IPS DF 4.7 (cell line): ENCODE measurements around the gene CAPRIN2.

Source experiments
- DNase-seq: peaks from one replicate; pipeline ENCODE4 v3.0.0-alpha.2; 2013; ENCODE audit warnings: low spot score; ENCODE audit errors: extremely low read depth

CAPRIN2 gene

DNA sequence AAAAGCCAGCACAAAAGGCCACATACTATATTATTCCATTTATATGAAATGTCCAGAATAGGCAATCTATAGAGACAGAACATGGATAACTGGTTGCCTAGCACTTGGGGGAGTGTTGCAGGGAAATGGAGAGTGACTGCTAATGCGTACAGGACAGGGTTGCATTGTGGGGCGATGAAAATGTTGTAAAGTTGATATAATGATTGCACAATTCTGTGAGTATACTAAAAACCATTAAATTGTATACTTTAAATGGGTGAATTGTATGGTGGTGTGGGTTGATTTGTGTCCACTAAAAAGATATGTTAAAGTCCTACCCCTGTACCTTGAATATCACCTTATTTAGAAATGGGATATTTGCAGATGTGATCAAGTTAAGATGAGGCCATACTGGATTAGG is 7.0 kb upstream of the CAPRIN2 start:
- DNase-seq: no peak

DNA sequence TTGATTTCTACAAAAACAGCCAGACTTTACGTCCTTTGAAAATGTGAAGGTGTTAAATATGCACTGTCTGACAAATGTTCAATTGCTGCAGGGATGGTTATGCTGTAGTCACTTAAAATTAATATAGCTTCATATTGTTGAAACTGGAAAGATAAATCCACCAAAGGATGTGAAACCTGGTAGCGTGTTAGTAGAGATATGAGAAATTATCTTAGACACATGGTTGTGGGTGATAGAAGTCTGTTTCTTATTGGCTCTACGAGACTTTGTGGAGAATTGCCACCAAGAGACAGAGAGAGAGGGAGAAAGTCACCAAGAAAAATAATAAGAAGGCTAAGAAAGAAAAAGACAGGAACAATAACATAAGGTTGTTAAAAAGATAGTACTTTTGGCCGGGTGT is 2.6 kb upstream of the CAPRIN2 start:
- no peak for DNase-seq

DNA sequence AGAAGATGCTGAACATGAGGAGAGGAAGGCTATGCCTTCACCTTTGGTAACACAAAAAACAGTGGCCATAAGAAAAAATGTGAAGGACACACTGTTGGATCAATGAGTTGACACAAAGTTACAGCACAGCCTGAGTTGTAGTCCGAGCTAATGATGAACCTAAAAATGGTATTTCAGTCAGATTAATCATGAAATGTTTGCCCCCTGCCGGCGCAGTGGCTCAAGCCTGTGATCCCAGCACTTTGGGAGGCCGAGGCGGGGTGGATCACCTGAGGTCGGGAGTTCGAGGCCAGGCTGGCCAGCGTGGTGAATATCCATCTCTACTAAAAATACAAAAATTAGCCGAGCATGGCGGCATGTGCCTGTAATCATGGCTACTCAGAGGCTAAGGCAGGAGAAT is 1.3 kb upstream of the CAPRIN2 start:
- DNase-seq: no peak

GRCh38 chr12:30755395-30755762 is 628 bp upstream of the CAPRIN2 start:
- DNase-seq: no peak

GRCh38 chr12:30754383-30754749 is 385 bp downstream of the CAPRIN2 start:
- DNase-seq: no peak

DNA sequence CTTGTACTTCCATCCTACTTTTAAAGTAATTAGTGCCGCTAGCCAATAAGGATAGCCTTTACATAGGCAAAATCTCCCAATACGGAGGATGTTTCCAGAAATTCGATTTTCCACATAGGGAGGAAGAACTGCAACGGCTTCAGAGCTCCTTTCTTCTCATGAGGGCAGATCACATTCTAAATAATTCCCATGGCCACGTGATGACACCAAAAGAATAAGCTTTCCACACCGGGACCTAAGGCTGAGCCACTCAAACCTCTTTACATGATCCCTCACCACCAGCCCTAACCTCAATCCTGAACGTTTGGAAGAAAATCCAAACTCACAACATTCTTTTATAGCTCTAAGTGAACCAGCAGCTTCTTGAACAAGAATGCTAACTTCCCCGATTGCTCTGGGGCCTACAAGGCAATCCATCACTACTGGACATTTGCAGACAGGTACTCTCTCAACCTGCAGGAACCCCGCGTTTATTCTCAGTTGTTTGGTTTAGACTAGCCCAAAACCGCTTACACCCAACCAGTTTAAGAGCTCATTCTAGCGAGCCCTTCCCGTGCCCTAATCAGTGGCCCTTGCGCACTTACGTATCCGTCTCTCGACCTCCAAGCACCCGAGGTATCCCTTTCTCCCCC is 884 bp downstream of the CAPRIN2 start:
- no peak for DNase-seq

DNA sequence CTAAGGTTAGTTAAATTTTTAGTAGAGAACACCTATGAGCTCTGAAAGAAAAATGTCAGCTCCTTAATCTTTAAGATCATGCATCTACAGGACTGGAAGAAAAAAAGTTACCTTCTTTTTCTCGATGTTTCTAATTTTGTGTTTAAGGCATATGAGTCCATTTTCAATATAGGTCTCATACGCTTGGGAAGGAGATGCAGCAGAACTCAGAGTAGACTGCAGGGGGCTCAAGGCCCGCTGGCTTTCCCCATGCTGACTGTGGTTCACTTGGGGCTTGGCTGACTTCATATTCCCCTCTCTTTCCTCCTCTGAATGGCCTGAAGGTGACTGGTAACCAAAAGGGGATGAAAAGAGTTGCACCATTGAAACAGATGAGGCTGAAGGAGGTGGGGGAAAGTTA is 1.5 kb downstream of the CAPRIN2 start:
- DNase-seq: no peak

- DNase-seq: no peak
These were observed 2.5 kb downstream of the CAPRIN2 start for GRCh38 chr12:30752255-30752654.

GRCh38 chr12:30748147-30748546 is 6.6 kb downstream of the CAPRIN2 start:
- DNase-seq: no peak

DNA sequence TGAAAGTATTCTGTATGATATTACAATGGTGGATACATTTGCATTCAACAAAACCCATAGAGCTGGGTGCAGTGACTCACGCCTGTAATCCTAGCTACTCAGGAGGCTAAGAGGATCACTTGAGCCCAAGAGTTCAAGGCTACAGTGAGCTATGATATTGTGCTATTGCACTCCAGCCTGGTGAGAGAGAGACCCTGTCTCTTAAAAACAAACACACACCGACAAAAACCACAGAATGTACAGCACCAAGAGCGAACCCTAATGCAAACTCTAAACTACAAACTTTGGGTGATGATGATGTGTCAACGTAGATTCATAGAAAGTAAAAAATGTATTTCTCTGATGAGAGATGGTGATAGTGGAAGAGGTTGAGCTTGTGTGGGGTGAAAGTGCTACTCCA is 8.6 kb downstream of the CAPRIN2 start:
- no peak for DNase-seq

- no peak for DNase-seq
These were observed 10.4 kb downstream of the CAPRIN2 start for GRCh38 chr12:30744321-30744720.

GRCh38 chr12:30740274-30740673 is 14.5 kb downstream of the CAPRIN2 start:
- no peak for DNase-seq

- no peak for DNase-seq
These were observed 15.7 kb downstream of the CAPRIN2 start for GRCh38 chr12:30739020-30739419.

DNA sequence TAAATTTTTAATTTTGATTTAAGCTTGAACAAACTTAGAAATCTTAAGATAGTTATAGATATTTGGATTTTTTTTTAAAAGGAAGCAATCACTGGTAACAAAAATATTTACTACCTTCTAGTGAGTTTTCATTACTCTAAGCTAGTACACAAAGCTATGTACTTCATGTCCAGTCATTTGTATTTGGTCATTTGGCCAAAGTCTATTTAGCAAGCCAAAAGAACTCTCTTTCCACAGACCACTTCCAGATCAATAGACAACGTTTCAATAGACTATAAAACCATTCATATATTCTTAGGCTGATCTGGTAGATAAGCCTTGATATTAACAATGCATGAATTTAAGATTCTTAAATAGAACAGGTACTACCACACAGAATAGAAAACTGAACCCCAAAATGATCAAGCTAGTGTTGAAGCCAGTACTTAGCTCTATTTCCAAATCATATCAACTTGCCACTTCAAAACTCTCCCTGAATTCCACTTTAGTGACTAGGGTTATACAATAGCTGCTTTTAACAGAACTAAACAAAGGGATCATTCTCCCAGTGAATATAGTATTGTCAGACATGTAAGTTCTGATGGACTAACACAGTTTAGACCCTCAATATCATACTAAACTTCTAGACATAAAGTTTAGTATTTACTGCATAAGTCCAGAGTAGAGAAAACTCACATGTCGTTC is 21.7 kb downstream of the CAPRIN2 start:
- no peak for DNase-seq

DNA sequence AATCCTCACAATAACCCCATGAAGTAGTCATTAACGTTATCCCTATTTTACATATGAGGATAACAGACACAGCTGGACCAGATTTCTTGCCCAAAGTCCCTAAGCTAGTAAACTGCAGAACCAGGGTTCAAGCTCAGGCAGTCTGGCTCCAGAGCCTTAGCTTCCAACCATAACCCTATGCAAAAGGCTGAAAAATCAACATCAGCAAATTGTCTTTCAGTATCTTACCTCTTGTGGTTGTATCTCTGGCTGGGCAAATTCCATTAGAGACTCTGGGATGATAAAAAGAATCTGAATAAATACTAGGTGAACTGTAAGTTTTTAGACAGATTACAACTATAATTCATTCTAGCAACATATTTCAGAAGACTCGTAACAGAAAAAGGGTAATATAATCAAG is 24.7 kb downstream of the CAPRIN2 start:
- no peak for DNase-seq

GRCh38 chr12:30729547-30729946 is 25.2 kb downstream of the CAPRIN2 start:
- no peak for DNase-seq

DNA sequence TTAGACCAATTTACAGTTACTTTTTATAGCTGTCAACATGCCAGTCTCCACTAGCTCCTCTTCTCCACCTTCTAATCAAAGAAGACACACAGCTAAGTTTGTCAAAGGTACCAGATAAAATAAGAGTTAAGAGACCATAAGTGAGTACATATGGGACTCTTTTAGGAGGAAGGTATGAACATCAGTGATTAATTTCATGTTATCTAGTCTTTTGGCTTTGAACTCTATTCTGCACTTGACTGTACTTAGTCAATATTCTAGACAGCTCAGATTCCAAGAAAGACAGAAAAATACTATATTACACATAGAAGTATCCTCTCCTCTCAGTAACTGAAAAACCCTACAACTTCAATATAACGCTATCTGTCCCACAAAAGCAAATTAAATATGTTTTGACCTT is 28.1 kb downstream of the CAPRIN2 start:
- no peak for DNase-seq

DNA sequence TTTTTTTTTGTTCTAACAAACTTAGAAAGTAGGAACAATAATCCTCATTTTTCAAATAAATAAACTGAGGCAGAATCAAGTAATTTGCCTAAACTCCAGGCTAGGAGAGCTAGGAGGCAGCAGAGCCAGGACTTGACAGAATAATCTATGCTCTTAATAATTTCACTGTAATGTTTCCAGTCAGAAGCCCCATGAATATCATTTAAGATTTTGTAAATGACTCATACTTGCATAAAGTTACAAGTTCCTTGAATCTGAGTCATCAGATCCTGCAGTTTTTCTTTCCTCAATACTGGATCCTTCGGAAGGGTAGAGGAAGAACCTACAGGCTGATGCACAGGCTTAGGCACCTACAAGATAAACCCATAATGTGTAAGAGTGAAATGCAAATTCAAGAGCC is 29.0 kb downstream of the CAPRIN2 start:
- no peak for DNase-seq

DNA sequence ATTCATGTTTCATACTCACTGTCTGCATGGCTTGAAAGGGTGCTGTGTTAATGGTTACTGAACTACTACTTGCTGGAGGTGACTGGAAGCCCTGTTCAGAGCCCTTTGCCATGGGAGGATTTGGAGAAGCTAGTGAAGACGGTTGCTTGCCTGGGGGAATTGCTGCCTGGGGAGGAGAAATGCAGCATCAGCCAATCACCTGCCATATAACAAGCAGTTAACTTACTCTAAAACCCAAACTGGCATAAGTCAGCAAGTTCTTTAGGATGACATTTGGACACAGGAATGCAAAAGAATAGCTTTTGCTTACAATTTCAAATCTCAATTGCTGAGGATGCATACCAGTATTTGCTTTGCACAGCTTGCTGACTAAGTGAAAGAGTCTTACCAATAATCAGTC is 35.7 kb downstream of the CAPRIN2 start:
- DNase-seq: no peak

GRCh38 chr12:30707613-30708342 is 47.0 kb downstream of the CAPRIN2 start:
- DNase-seq: no peak

- DNase-seq: no peak
These were observed 48.3 kb downstream of the CAPRIN2 start for GRCh38 chr12:30706476-30706875.

DNA sequence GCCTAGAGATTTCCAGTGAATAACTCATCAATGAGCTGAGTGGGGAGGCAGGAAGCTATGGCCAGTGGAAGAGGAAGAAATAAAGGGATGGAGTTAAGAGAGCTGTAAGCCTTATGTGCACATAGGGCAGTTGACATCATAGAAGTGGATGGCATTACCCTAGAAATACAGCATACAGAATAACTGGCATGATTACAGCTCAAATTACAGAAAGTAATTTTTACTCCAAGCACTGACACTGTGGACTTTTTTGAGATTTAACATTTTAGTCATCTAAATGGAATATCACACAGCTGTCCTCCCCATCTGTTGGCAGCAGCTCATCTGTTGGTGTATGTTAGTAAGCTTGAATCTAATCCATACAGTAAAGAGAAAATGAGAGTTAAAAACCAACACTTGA is 53.7 kb downstream of the CAPRIN2 start:
- DNase-seq: no peak
